SK-N-SH (cell line): Measurements from ENCODE around the gene FRS2. TPM values are rescaled to one million over a fixed set of nuclear protein-coding genes. Genes with fewer than 3 reads are reported as not detected.

Experiments
- CTCF ChIA-PET: fragments of 300-600, 350-600 bp; formaldehyde crosslinking; extraction: SDS; loops from one replicate; lab custom pipeline; 2021; lab: Yijun Ruan, JAX
- POLR2A ChIA-PET: fragments of 350-600 bp; sonication (Branson Sonifier 250); formaldehyde crosslinking; extraction: SDS; loops from one replicate; lab custom pipeline; 2020; ENCODE audit warnings: antibody characterized with exemption, inconsistent platforms; lab: Yijun Ruan, JAX
- DNase-seq: peaks from one replicate; pipeline ENCODE4 v3.0.0; 2012
- H2AFZ ChIP-seq: fragments of 200-600 bp; sonication (generic); 2 replicates; pipeline ENCODE4 v1.8.1; 2016; ENCODE audit warnings: antibody characterized with exemption, mild to moderate bottlenecking, low read depth
- H3F3A ChIP-seq: fragments of 200-600 bp; sonication (generic); replicated peaks from 2 replicates; pipeline ENCODE3; 2016; ENCODE audit warnings: antibody characterized with exemption, mild to moderate bottlenecking; ENCODE audit not compliant: insufficient read depth
- H3K27ac ChIP-seq, 2 experiments: fragments of 200-500 bp in 1 of 2; fragments of 200-600 bp in 1 of 2; sonication (Bioruptor generic) in 1 of 2; sonication (generic), shearing (Covaris generic) in 1 of 2; 2 replicates each; pipeline versions ENCODE4 v1.5.1 to v1.6.1; 2014 to 2016; ENCODE audit warnings: low read depth in 2 of 2, inconsistent platforms in 1 of 2, low read length in 1 of 2, mild to moderate bottlenecking in 1 of 2, mixed read lengths in 1 of 2
- H3K27me3 ChIP-seq: fragments of 200-600 bp; sonication (generic), shearing (Covaris generic); 2 replicates; pipeline ENCODE4 v1.6.1; 2016; ENCODE audit warnings: mixed run types; ENCODE audit not compliant: insufficient read depth
- H3K36me3 ChIP-seq, 2 experiments: fragments of 200-500 bp in 1 of 2; fragments of 200-600 bp in 1 of 2; sonication (Bioruptor generic) in 1 of 2; sonication (generic) in 1 of 2; replicated peaks in 1 of 2; 2 replicates each; pipeline versions ENCODE3 to v1.5.1; 2014 to 2016; ENCODE audit warnings: low read length in 1 of 2, mild to moderate bottlenecking in 1 of 2; ENCODE audit not compliant: insufficient read depth in 2 of 2, control insufficient read depth in 1 of 2
- H3K4me1 ChIP-seq, 2 experiments: fragments of 200-500 bp in 1 of 2; fragments of 200-600 bp in 1 of 2; sonication (Bioruptor generic) in 1 of 2; sonication (generic), shearing (Covaris generic) in 1 of 2; 2 replicates each; pipeline versions ENCODE4 v1.5.1 to v1.6.1; 2014 to 2016; ENCODE audit warnings: low read depth in 1 of 2, low read length in 1 of 2, mixed run types in 1 of 2; ENCODE audit not compliant: insufficient read depth in 2 of 2, control insufficient read depth in 1 of 2
- H3K4me2 ChIP-seq: fragments of 200-600 bp; sonication (generic), shearing (Covaris generic); 2 replicates; pipeline ENCODE4 v1.6.1; 2017; ENCODE audit warnings: mixed run types
- H3K4me3 ChIP-seq, 2 experiments: fragments of 200-500 bp in 1 of 2; fragments of 200-600 bp in 1 of 2; sonication (Bioruptor generic) in 1 of 2; sonication (generic), shearing (Covaris generic) in 1 of 2; 2 replicates each; pipeline versions ENCODE4 v1.5.1 to v1.8.1; 2014 to 2016; ENCODE audit warnings: low read depth in 2 of 2, inconsistent platforms in 1 of 2, low read length in 1 of 2, mild to moderate bottlenecking in 1 of 2, mixed read lengths in 1 of 2, moderate library complexity in 1 of 2
- H3K79me2 ChIP-seq: fragments of 200-600 bp; sonication (generic); 2 replicates; pipeline ENCODE4 v1.8.1; 2017; ENCODE audit warnings: mild to moderate bottlenecking; ENCODE audit not compliant: insufficient read depth
- H3K9ac ChIP-seq: fragments of 200-600 bp; sonication (generic); 2 replicates; pipeline ENCODE4 v1.6.1; 2017; ENCODE audit warnings: mixed run types
- H3K9me2 ChIP-seq: fragments of 200-600 bp; sonication (generic); 2 replicates; pipeline ENCODE4 v1.6.1; 2017; ENCODE audit warnings: mixed run types
- H3K9me3 ChIP-seq: fragments of 200-600 bp; sonication (generic); 2 replicates; pipeline ENCODE4 v1.6.1; 2017; ENCODE audit warnings: mixed run types, mild to moderate bottlenecking, moderate library complexity
- H4K20me1 ChIP-seq: fragments of 200-600 bp; sonication (generic); 2 replicates; pipeline ENCODE4 v1.6.1; 2017; ENCODE audit warnings: mild to moderate bottlenecking, mixed run types; ENCODE audit not compliant: insufficient read depth
- ELF1 ChIP-seq: IDR thresholded peaks from 2 replicates; pipeline ENCODE4 v1.4.0; 2012
- EP300 ChIP-seq, 2 experiments: IDR thresholded peaks; 2 replicates each; pipeline versions ENCODE4 v1.4.0 to v1.6.1; 2012; ENCODE audit warnings: borderline replicate concordance in 1 of 2, low read depth in 1 of 2, low read length in 1 of 2
- EZH2phosphoT487 ChIP-seq: fragments of 200-600 bp; sonication (generic); IDR thresholded peaks from 2 replicates; pipeline ENCODE4 v1.6.1; 2017; ENCODE audit warnings: low read depth, mixed run types, mild to moderate bottlenecking, antibody characterized with exemption, moderate library complexity, borderline replicate concordance
- FOSL2 ChIP-seq: IDR thresholded peaks from 2 replicates; pipeline ENCODE4 v1.4.0; 2012; ENCODE audit warnings: low read depth, mild to moderate bottlenecking, moderate library complexity, borderline replicate concordance
- FOXM1 ChIP-seq: IDR thresholded peaks from 2 replicates; pipeline ENCODE4 v1.4.0; 2012; ENCODE audit warnings: low read depth, mild to moderate bottlenecking
- IRF3 ChIP-seq: fragments of 150-350 bp; IDR thresholded peaks from 2 replicates; pipeline ENCODE4 v1.6.1; 2016; ENCODE audit warnings: mild to moderate bottlenecking, low read depth, low read length
- JUND ChIP-seq: IDR thresholded peaks from 2 replicates; pipeline ENCODE4 v1.4.0; 2012
- MAX ChIP-seq: IDR thresholded peaks from 2 replicates; pipeline ENCODE4 v1.4.0; 2012; ENCODE audit warnings: low read depth
- MEF2A ChIP-seq: IDR thresholded peaks from 2 replicates; pipeline ENCODE4 v1.4.0; 2012; ENCODE audit warnings: low read depth, borderline replicate concordance
- MXI1 ChIP-seq: IDR thresholded peaks from 2 replicates; pipeline ENCODE4 v1.6.1; 2012; ENCODE audit warnings: mild to moderate bottlenecking, low read depth, low read length, improper control_type of control experiment
- NRF1 ChIP-seq: IDR thresholded peaks from 2 replicates; pipeline ENCODE4 v1.6.1; 2012; ENCODE audit warnings: low read depth, mild to moderate bottlenecking, low read length
- POLR2AphosphoS5 ChIP-seq: IDR thresholded peaks from 2 replicates; pipeline ENCODE4 v1.6.1; 2012; ENCODE audit warnings: low read depth, low read length
- RCOR1 ChIP-seq: fragments of 150-350 bp; IDR thresholded peaks from 2 replicates; pipeline ENCODE4 v1.6.1; 2017; ENCODE audit warnings: antibody characterized with exemption, low read length
- RFX5 ChIP-seq: IDR thresholded peaks from 2 replicates; pipeline ENCODE4 v1.6.1; 2012; ENCODE audit warnings: mild to moderate bottlenecking, improper control_type of control experiment, low read length
- SIN3A ChIP-seq: IDR thresholded peaks from 2 replicates; pipeline ENCODE4 v1.6.1; 2012; ENCODE audit warnings: low read depth, mild to moderate bottlenecking, low read length, moderate library complexity, borderline replicate concordance
- SMC3 ChIP-seq: IDR thresholded peaks from 2 replicates; pipeline ENCODE4 v1.6.1; 2012; ENCODE audit warnings: low read depth, low read length, improper control_type of control experiment
- TAF1 ChIP-seq: IDR thresholded peaks from 2 replicates; pipeline ENCODE4 v1.6.1; 2012; ENCODE audit warnings: low read depth, mild to moderate bottlenecking, low read length, moderate library complexity, borderline replicate concordance
- USF1 ChIP-seq: IDR thresholded peaks from 2 replicates; pipeline ENCODE4 v1.4.0; 2012; ENCODE audit warnings: low read depth, borderline replicate concordance
- YY1 ChIP-seq: IDR thresholded peaks from 2 replicates; pipeline ENCODE4 v1.4.0; 2012; ENCODE audit warnings: low read depth, mild to moderate bottlenecking
- WGBS: methylation state at CpG from one replicate; pipeline ENCODE4 v1.1.6; 2017; ENCODE audit warnings: low lambda C conversion rate; 5-methylcytosine and 5-hydroxymethylcytosine counted together
- polyA plus RNA-seq, 3 experiments: library from polyadenylated mRNA; depleted of rRNA; stranded (reverse); fragments of >200 nt; gene quantifications; 2 replicates each; pipeline ENCODE4 v1.2.3, GENCODE V29; 2012

The FRS2 gene
- polyA plus RNA-seq, 1 of the 3 experiments (the other 2 are of a cell fraction): 7.1 TPM

- no peak for TF ChIP-seq JUND
- TF ChIP-seq MXI1: no peak
- no peak for TF ChIP-seq MEF2A
Observed at GRCh38 chr12:69511016-69511415, 40.8 kb downstream of the FRS2 start (continued).

- ChIA-PET CTCF (interaction anchor here (1.1 kb wide), 1 partner anchor 16 kb away, joined by 3 read pairs; no protein-coding TSS in a partner anchor), POLR2A (no interaction called here)
- 83% methylated on average over 6 of the region's 6 CpGs for WGBS
- H3K4me3 ChIP-seq: no peak overlapping the region; a peak in 1 of 4 replicates
- H3F3A ChIP-seq: peaks cover 40% of the 10 kb centered on the region
- no peak for DNase-seq
- peaks cover 39% of the 10 kb centered on the region for H4K20me1 ChIP-seq
- peaks cover 36 to 43% of the 10 kb centered on the region in 2 experiments for H3K4me1 ChIP-seq
- TF ChIP-seq POLR2AphosphoS5: no peak
- no peak for TF ChIP-seq NRF1
- TF ChIP-seq RCOR1: no peak
- TF ChIP-seq IRF3: no peak
- TF ChIP-seq YY1: no peak
- TF ChIP-seq MAX: no peak
- TF ChIP-seq MXI1: no peak
- TF ChIP-seq SMC3: no peak
- TF ChIP-seq RFX5: no peak
- TF ChIP-seq SIN3A: no peak
- no peak for TF ChIP-seq USF1
- no peak for TF ChIP-seq EP300 (IDR thresholded peaks at IDR 0.05; ENCODE audit: borderline replicate concordance in 1 of 2, low read depth in 1 of 2, low read length in 1 of 2)
- TF ChIP-seq TAF1: no peak
- no peak for TF ChIP-seq EZH2phosphoT487
- TF ChIP-seq FOSL2: no peak
- TF ChIP-seq ELF1: no peak
- TF ChIP-seq FOXM1: no peak
- no peaks in the 10 kb centered on the region for H3K9me3 ChIP-seq
- H3K27ac ChIP-seq: no peak overlapping the region; a peak in 1 of 4 replicates
- H2AFZ ChIP-seq: no peak overlapping the region
- H3K36me3 ChIP-seq: peaks cover 3 to 5% of the 10 kb centered on the region in 2 experiments
- no peak overlapping the region for H3K9ac ChIP-seq
- H3K9me2 ChIP-seq: no peaks in the 10 kb centered on the region
- no peak overlapping the region for H3K4me2 ChIP-seq
- H3K27me3 ChIP-seq: no peaks in the 10 kb centered on the region
- peaks cover 94% of the 10 kb centered on the region for H3K79me2 ChIP-seq
Observed at GRCh38 chr12:69511469-69512267, 41.5 kb downstream of the FRS2 start.
